Kidney epithelial cell (primary cell): ENCODE data around the gene LRRC49. TPM values are rescaled to one million over a fixed set of nuclear protein-coding genes. Genes with fewer than 3 reads are reported as not detected.
A peak's percentile ranks its signal among the peaks of the same experiment; 100 is the strongest.

Source experiments
- DNase-seq: peaks from one replicate; pipeline ENCODE4 v3.0.0-alpha.2; 2010; ENCODE audit warnings: low read depth
- H3K27me3 ChIP-seq: 2 replicates; pipeline ENCODE4 v1.6.0; 2011; ENCODE audit warnings: low read length; ENCODE audit not compliant: control insufficient read depth, insufficient read depth
- H3K36me3 ChIP-seq: 2 replicates; pipeline ENCODE4 v1.5.1; 2011; ENCODE audit warnings: low read length; ENCODE audit not compliant: control insufficient read depth, insufficient read depth
- H3K4me3 ChIP-seq: 2 replicates; pipeline ENCODE4 v1.5.1; 2011; ENCODE audit warnings: low read depth, mild to moderate bottlenecking, control low read depth, low read length
- CTCF ChIP-seq: IDR thresholded peaks from 2 replicates; pipeline ENCODE4 v1.5.1; 2011; ENCODE audit warnings: mild to moderate bottlenecking, moderate library complexity, low read length, control low read depth, inconsistent platforms; ENCODE audit not compliant: insufficient read depth, poor library complexity, severe bottlenecking
- total RNA-seq: library from RNA; depleted of rRNA; stranded (reverse); fragments of >200 nt; gene quantifications from 2 replicates; pipeline ENCODE4 v1.2.3, GENCODE V29; 2015

Gene LRRC49
- total RNA-seq, 1 donor from 2014 or later = 62.0 TPM

GRCh38 chr15:70873232-70874054, 19.2 kb upstream of the LRRC49 start:
- no peak overlapping the region for H3K4me3 ChIP-seq
- no peak for DNase-seq
- H3K36me3 ChIP-seq = no peaks in the 10 kb centered on the region
- no peaks in the 10 kb centered on the region for H3K27me3 ChIP-seq
- no peak for TF ChIP-seq CTCF

- DNase-seq = no peak
- Histone ChIP-seq H3K36me3 (no peaks in the 10 kb centered on the region), H3K4me3 (no peak overlapping the region), H3K27me3 (no peaks in the 10 kb centered on the region)
- TF ChIP-seq CTCF = peak; percentile 61
These were observed 17.4 kb upstream of the LRRC49 start for GRCh38 chr15:70875001-70875782.

- no peak for DNase-seq
- no peak for TF ChIP-seq CTCF
- H3K36me3 ChIP-seq = no peaks in the 10 kb centered on the region
These were observed 16.6 kb upstream of the LRRC49 start for GRCh38 chr15:70876011-70876410.

GRCh38 chr15:70876683-70877082, 15.9 kb upstream of the LRRC49 start:
- H3K27me3 ChIP-seq = no peaks in the 10 kb centered on the region
- DNase-seq = no peak
- no peak overlapping the region for H3K4me3 ChIP-seq
- H3K36me3 ChIP-seq = no peaks in the 10 kb centered on the region
- no peak for TF ChIP-seq CTCF

More at GRCh38 chr15:70876011-70876410, 16.6 kb upstream of the LRRC49 start:
- Histone ChIP-seq H3K27me3 (no peaks in the 10 kb centered on the region), H3K4me3 (no peak overlapping the region)

- DNase-seq = no peak
- TF ChIP-seq CTCF = no peak
- Histone ChIP-seq H3K27me3 (no peaks in the 10 kb centered on the region), H3K36me3 (no peaks in the 10 kb centered on the region), H3K4me3 (no peak overlapping the region)
These were observed 13.2 kb upstream of the LRRC49 start for GRCh38 chr15:70879401-70879800.
